ENCODE data around the gene GLIPR2.

- no peak for TF ChIP-seq CTCF (IDR thresholded peaks at IDR 0.05; ENCODE audit: low read depth, low read length)
- TF ChIP-seq MYC (IDR thresholded peaks at IDR 0.05; ENCODE audit: low read depth, low read length) = no peak
Observed at GRCh38 chr9:36161187-36161586, 24.7 kb downstream of the GLIPR2 start.
